Thyroid gland (tissue), 4 donors: ENCODE measurements around the gene THAP4. TPM values are rescaled to one million over a fixed set of nuclear protein-coding genes. Genes with fewer than 3 reads are reported as not detected.

ENCODE experiments used
- DNase-seq, 2 donors: peaks; one replicate each; pipeline ENCODE4 v3.0.0-alpha.2; 2019
- H3K27ac ChIP-seq, 3 donors: fragments of 200-600 bp; sonication (generic); 1 replicate in 2 of 3; 2 replicates in 1 of 3; pipeline ENCODE4 v1.5.1; 2016 to 2019; ENCODE audit warnings: mild to moderate bottlenecking in 1 of 3, moderate library complexity in 1 of 3
- H3K27me3 ChIP-seq: fragments of 200-600 bp; sonication (generic); one replicate; pipeline ENCODE4 v1.5.1; 2019
- H3K36me3 ChIP-seq, 2 donors: fragments of 200-600 bp; sonication (generic); one replicate each; pipeline ENCODE4 v1.5.1; 2016 to 2019
- H3K4me1 ChIP-seq, 2 donors: fragments of 200-600 bp; sonication (generic); one replicate each; pipeline ENCODE4 v1.5.1; 2017 to 2019
- H3K4me3 ChIP-seq, 3 donors: fragments of 200-600 bp; sonication (generic); replicated peaks in 1 of 3; 1 replicate in 2 of 3; 2 replicates in 1 of 3; pipeline ENCODE4 v1.5.1; 2016; ENCODE audit warnings: mild to moderate bottlenecking in 1 of 3
- H3K9me3 ChIP-seq: fragments of 200-600 bp; sonication (generic); one replicate; pipeline ENCODE4 v1.5.1; 2017
- POLR2A ChIP-seq, 2 donors: fragments of 450-650 bp; IDR thresholded peaks; one replicate each; pipeline ENCODE4 v1.6.1; 2017; ENCODE audit warnings: antibody characterized with exemption in 2 of 2, mild to moderate bottlenecking in 2 of 2, moderate library complexity in 1 of 2
- WGBS, 2 donors: methylation state at CpG; one replicate each; pipeline ENCODE4 v1.1.5; 2017; 5-methylcytosine and 5-hydroxymethylcytosine counted together
- intact Hi-C: fragments of 100-400 bp; cut with DNase I; formaldehyde crosslinking; loops from one replicate; pipeline ENCODE4 v1.15.1; 2023
- total RNA-seq, 4 donors: library from RNA; depleted of rRNA; stranded (reverse); fragments of >200 nt; gene quantifications; one replicate each; pipeline ENCODE4 v1.2.3, GENCODE V29; 2016
- TF ChIP-seq, protein P1 (sequence below), 6 experiments: fragments of 200-600 bp in 3 of 6; fragments of 450-650 bp in 3 of 6; sonication (generic) in 3 of 6; IDR thresholded peaks; one replicate each; pipeline ENCODE4 v1.5.1; 2016 to 2019; ENCODE audit warnings: antibody characterized with exemption in 6 of 6, mild to moderate bottlenecking in 2 of 6, inconsistent platforms in 1 of 6, moderate library complexity in 1 of 6

Gene THAP4
- total RNA-seq, 4 donors from 2014 or later, result 42.9 to 53.6 (median 46.2) TPM

DNA sequence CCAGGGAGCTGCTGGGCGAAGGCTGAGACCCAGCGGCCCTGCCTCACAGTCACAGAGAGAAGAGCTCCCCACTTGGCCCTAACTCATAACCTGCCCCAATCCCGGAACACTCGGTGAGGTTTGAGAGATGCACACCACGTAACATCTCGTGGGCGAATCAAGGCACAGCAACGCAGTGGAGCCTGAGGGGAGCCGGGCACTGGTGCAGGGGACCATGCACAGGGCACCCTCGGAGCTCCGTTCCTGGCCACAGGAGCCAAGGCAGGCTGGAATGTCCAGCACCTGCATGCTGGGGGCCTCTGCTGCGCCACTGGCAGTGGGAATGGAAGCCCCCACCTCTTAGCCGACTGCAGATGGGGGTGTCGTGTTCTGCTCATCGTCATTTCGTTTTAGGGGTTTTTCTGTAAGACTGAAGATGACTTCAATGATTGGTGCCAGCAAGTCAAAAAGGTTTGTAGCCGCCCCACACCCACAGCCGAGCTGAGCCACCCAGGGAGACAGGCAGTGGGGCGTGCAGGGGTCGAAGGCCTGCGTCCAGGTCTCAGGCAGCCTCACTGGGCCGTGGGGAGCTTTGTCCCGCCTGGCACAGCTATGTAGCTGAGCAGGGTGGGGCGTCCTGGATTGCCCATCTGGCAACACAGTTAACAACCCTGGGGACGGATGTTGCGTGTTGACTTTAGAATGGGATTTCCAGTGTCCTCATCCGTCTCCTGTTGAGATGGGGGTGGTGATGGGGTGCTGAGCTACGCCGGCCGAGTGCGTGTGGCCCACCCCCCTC lies 33.6 kb upstream of the THAP4 start:
- no peak for DNase-seq
- H3K27me3 ChIP-seq, result no peaks in the 10 kb centered on the region
- intact Hi-C loops, result no loop called here
- TF ChIP-seq, protein P1, sequence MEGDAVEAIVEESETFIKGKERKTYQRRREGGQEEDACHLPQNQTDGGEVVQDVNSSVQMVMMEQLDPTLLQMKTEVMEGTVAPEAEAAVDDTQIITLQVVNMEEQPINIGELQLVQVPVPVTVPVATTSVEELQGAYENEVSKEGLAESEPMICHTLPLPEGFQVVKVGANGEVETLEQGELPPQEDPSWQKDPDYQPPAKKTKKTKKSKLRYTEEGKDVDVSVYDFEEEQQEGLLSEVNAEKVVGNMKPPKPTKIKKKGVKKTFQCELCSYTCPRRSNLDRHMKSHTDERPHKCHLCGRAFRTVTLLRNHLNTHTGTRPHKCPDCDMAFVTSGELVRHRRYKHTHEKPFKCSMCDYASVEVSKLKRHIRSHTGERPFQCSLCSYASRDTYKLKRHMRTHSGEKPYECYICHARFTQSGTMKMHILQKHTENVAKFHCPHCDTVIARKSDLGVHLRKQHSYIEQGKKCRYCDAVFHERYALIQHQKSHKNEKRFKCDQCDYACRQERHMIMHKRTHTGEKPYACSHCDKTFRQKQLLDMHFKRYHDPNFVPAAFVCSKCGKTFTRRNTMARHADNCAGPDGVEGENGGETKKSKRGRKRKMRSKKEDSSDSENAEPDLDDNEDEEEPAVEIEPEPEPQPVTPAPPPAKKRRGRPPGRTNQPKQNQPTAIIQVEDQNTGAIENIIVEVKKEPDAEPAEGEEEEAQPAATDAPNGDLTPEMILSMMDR (IDR thresholded peaks at IDR 0.05), result no peak
- no peak for TF ChIP-seq POLR2A (IDR thresholded peaks at IDR 0.05)
- no peak overlapping the region for H3K27ac ChIP-seq
- H3K4me1 ChIP-seq, result no peaks in the 10 kb centered on the region
- H3K9me3 ChIP-seq, result no peaks in the 10 kb centered on the region
- 93 to 94% methylated on average over 21 to 22 of the region's 31 CpGs for WGBS, 2 donors
- peaks cover 41 to 54% of the 10 kb centered on the region in 2 donors for H3K36me3 ChIP-seq
- no peak overlapping the region for H3K4me3 ChIP-seq

DNA sequence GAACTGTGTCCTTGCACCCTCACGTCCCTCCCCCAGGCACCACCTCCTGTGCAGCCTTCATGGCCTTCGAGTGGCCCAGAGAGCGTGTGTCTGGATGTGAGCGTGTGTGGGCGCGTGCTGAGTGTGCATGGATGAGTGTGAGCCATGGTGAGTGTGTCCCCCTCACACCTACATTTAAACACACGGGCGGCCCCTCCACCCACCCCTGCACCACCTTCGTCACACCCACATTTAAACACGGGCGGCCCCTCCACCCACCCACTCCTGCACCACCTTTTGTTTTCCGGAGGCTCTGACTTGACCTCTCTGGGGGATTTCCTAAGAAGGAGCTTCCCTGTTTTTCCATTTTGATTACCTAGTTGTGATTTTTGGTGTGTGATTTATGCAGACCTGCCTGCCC lies 31.9 kb upstream of the THAP4 start:
- TF ChIP-seq POLR2A (IDR thresholded peaks at IDR 0.05), result no peak
- TF ChIP-seq, protein P1 (IDR thresholded peaks at IDR 0.05), result no peak
- no peak overlapping the region for H3K27ac ChIP-seq
- 93 to 95% methylated on average over 12 of the region's 12 CpGs for WGBS, 2 donors
- no peaks in the 10 kb centered on the region for H3K4me1 ChIP-seq
- H3K4me3 ChIP-seq, result no peak overlapping the region
- H3K36me3 ChIP-seq, result peaks cover 41 to 54% of the 10 kb centered on the region in 2 donors
- H3K27me3 ChIP-seq, result no peaks in the 10 kb centered on the region
- no peaks in the 10 kb centered on the region for H3K9me3 ChIP-seq
- no peak for DNase-seq
- intact Hi-C loops, result no loop called here

DNA sequence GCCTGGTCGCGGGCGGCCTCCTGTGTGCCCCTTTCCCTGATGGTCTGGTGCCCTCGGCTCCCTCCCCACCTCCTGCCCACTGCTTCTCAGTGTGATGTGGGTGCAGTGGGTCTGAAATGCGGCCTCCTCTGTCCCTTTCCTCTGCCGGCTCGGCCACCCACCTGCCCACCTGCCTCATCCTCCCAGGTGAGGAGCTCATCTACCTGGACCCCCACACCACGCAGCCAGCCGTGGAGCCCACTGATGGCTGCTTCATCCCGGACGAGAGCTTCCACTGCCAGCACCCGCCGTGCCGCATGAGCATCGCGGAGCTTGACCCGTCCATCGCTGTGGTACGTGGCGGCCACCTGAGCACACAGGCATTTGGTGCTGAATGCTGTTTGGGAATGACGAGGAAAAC lies 31.4 kb upstream of the THAP4 start:
- Histone ChIP-seq H3K4me3 (no peak overlapping the region), H3K4me1 (no peaks in the 10 kb centered on the region), H3K9me3 (no peaks in the 10 kb centered on the region), H3K27me3 (no peaks in the 10 kb centered on the region), H3K36me3 (peaks cover 41 to 54% of the 10 kb centered on the region in 2 donors), H3K27ac (no peak overlapping the region)
- WGBS, 2 donors, result 94 to 99% methylated on average over 21 of the region's 21 CpGs
- intact Hi-C loops, result no loop called here
- no peak for DNase-seq
- no peak for TF ChIP-seq POLR2A (IDR thresholded peaks at IDR 0.05)
- TF ChIP-seq, protein P1 (IDR thresholded peaks at IDR 0.05), result no peak

GRCh38 chr2:241666627-241667400 lies 29.9 kb upstream of the THAP4 start:
- TF ChIP-seq POLR2A (IDR thresholded peaks at IDR 0.05), result no peak
- TF ChIP-seq, protein P1 (IDR thresholded peaks at IDR 0.05), result no peak
- 75 to 79% methylated on average over 21 to 42 of the region's 42 CpGs for WGBS, 2 donors
- no peak for DNase-seq
- intact Hi-C loops, result no loop called here
- Histone ChIP-seq H3K27me3 (no peaks in the 10 kb centered on the region), H3K4me3 (no peak overlapping the region), H3K9me3 (no peaks in the 10 kb centered on the region), H3K36me3 (peaks cover 35 to 45% of the 10 kb centered on the region in 2 donors), H3K4me1 (no peaks in the 10 kb centered on the region), H3K27ac (no peak overlapping the region)
